Measurements from ENCODE around the gene PRKCE. TPM values are rescaled to one million over a fixed set of nuclear protein-coding genes. Genes with fewer than 3 reads are reported as not detected.

Gene PRKCE
- total RNA-seq, 1 experiment from 2014 or later, result 12.1 TPM

GRCh38 chr2:46167924-46168323 lies 516.4 kb downstream of the PRKCE start:
- Mint-ChIP-seq H3K27me3 (ENCODE audit: insufficient read depth, unreplicated experiment) (no peaks in the 10 kb centered on the region), H3K4me3 (ENCODE audit: unreplicated experiment) (no peak overlapping the region), H3K4me1 (ENCODE audit: insufficient read depth, unreplicated experiment) (peaks cover 48% of the 10 kb centered on the region), H3K9me3 (ENCODE audit: unreplicated experiment) (no peaks in the 10 kb centered on the region), H3K36me3 (ENCODE audit: insufficient read depth, unreplicated experiment) (peaks cover 8% of the 10 kb centered on the region), H3K27ac (ENCODE audit: low read depth, unreplicated experiment) (no peak overlapping the region)
- intact Hi-C loops (cut with micrococcal nuclease), result no loop called here
- TF ChIP-seq CTCF (IDR thresholded peaks at IDR 0.05; ENCODE audit: unreplicated experiment), result no peak
- BruUV-seq (replicated peaks), result no TSS peak
- DNase-seq (ENCODE audit: unreplicated experiment), result no peak
- CTCF ChIA-PET, result interaction anchor here (0.8 to 1.4 kb wide), 3 partner anchors 57 to 288 kb away, joined by 3 to 4 read pairs (median 3); no protein-coding TSS in a partner anchor
- POLR2A ChIA-PET, result no interaction called here

- no peak overlapping the region for H3K27ac Mint-ChIP-seq (ENCODE audit: low read depth, unreplicated experiment)
- POLR2A ChIA-PET, result interaction anchor here (3.5 kb wide), 1 partner anchor 130 kb away, joined by 13 read pairs; no protein-coding TSS in a partner anchor
- no peak for TF ChIP-seq CTCF (IDR thresholded peaks at IDR 0.05; ENCODE audit: unreplicated experiment)
- no peaks in the 10 kb centered on the region for H3K27me3 Mint-ChIP-seq (ENCODE audit: insufficient read depth, unreplicated experiment)
- H3K4me3 Mint-ChIP-seq (ENCODE audit: unreplicated experiment), result no peak overlapping the region
- CTCF ChIA-PET, result no interaction called here
- no TSS peak for BruUV-seq (replicated peaks)
- peaks cover 8% of the 10 kb centered on the region for H3K36me3 Mint-ChIP-seq (ENCODE audit: insufficient read depth, unreplicated experiment)
- no peaks in the 10 kb centered on the region for H3K9me3 Mint-ChIP-seq (ENCODE audit: unreplicated experiment)
- no peak for DNase-seq (ENCODE audit: unreplicated experiment)
- intact Hi-C loops (cut with micrococcal nuclease), result no loop called here
- peaks cover 38% of the 10 kb centered on the region for H3K4me1 Mint-ChIP-seq (ENCODE audit: insufficient read depth, unreplicated experiment)
These were observed 518.0 kb downstream of the PRKCE start for GRCh38 chr2:46169467-46169866.

- no TSS peak for BruUV-seq (replicated peaks)
- no peak for TF ChIP-seq CTCF (IDR thresholded peaks at IDR 0.05; ENCODE audit: unreplicated experiment)
- H3K4me3 Mint-ChIP-seq (ENCODE audit: unreplicated experiment), result no peak overlapping the region
- intact Hi-C loops (cut with micrococcal nuclease), result loop anchor here (2.0 to 5.0 kb wide), 3 partner anchors 73 to 127 kb away; partner anchors contain the start of gene EPAS1
- H3K27me3 Mint-ChIP-seq (ENCODE audit: insufficient read depth, unreplicated experiment), result no peaks in the 10 kb centered on the region
- peaks cover 37% of the 10 kb centered on the region for H3K4me1 Mint-ChIP-seq (ENCODE audit: insufficient read depth, unreplicated experiment)
- ChIA-PET POLR2A (interaction anchor here (3.0 to 3.5 kb wide), 2 partner anchors 72 to 129 kb away, joined by 13 to 31 read pairs; no protein-coding TSS in a partner anchor), CTCF (interaction anchor here (1.2 to 2.2 kb wide), 2 partner anchors 39 to 107 kb away, joined by 5 to 21 read pairs; no protein-coding TSS in a partner anchor)
- H3K9me3 Mint-ChIP-seq (ENCODE audit: unreplicated experiment), result no peaks in the 10 kb centered on the region
- H3K27ac Mint-ChIP-seq (ENCODE audit: low read depth, unreplicated experiment), result peak overlapping the region; percentile 18
- DNase-seq (ENCODE audit: unreplicated experiment), result no peak
- peaks cover 4% of the 10 kb centered on the region for H3K36me3 Mint-ChIP-seq (ENCODE audit: insufficient read depth, unreplicated experiment)
These were observed 518.6 kb downstream of the PRKCE start for GRCh38 chr2:46170026-46170425.

- H3K4me3 Mint-ChIP-seq (ENCODE audit: unreplicated experiment), result no peak overlapping the region
- peaks cover 4% of the 10 kb centered on the region for H3K36me3 Mint-ChIP-seq (ENCODE audit: insufficient read depth, unreplicated experiment)
- peaks cover 36% of the 10 kb centered on the region for H3K4me1 Mint-ChIP-seq (ENCODE audit: insufficient read depth, unreplicated experiment)
- no TSS peak for BruUV-seq (replicated peaks)
- ChIA-PET CTCF (interaction anchor here (1.0 to 2.2 kb wide), 8 partner anchors 8 to 160 kb away, joined by 3 to 21 read pairs (median 4); no protein-coding TSS in a partner anchor), POLR2A (interaction anchor here (0.6 to 3.5 kb wide), 15 partner anchors 8 to 161 kb away, joined by 3 to 31 read pairs (median 4); partner anchors contain the start of gene EPAS1)
- no peaks in the 10 kb centered on the region for H3K27me3 Mint-ChIP-seq (ENCODE audit: insufficient read depth, unreplicated experiment)
- H3K27ac Mint-ChIP-seq (ENCODE audit: low read depth, unreplicated experiment), result peak overlapping the region; percentile 18
- no peaks in the 10 kb centered on the region for H3K9me3 Mint-ChIP-seq (ENCODE audit: unreplicated experiment)
- TF ChIP-seq CTCF (IDR thresholded peaks at IDR 0.05; ENCODE audit: unreplicated experiment), result no peak
- DNase-seq (ENCODE audit: unreplicated experiment), result peak; percentile 51
- intact Hi-C loops (cut with micrococcal nuclease), result loop anchor here (2.0 to 5.0 kb wide), 3 partner anchors 73 to 126 kb away; partner anchors contain the start of gene EPAS1
These were observed 519.3 kb downstream of the PRKCE start for GRCh38 chr2:46170611-46171350.

Measured in MCF 10A (cell line).